ENCODE results near the gene FYB1.

DNA sequence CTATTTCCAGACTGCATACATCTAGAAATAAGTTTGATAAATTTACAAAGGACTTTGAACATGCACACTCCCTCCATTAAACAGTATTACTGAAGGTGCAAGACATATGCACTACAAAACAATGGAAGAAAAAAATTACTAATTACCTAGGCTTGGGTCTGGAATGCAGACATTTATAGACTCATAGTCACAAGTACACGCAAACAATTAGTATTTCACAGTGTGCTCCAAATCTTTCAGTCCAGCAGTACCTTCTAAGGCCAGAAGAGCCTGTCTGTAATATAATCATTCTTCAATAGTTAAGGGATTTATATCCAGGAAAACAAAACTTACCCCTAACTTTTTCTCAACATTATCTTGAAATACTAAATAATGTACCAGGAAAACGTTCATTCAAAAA is 156.3 kb downstream of the FYB1 start:
- TF ChIP-seq CTCF (IDR thresholded peaks at IDR 0.05) = no peak
- TF ChIP-seq POLR2A (IDR thresholded peaks at IDR 0.05) = no peak

Measured in esophagus squamous epithelium (tissue), 4 donors.